22Rv1 (cell line): ENCODE measurements around the gene ELOVL1.

ENCODE experiments used
- H3K27ac ChIP-seq: fragments of 450-650 bp; 2 replicates; pipeline ENCODE4 v1.5.1; 2017
- CTCF ChIP-seq: fragments of 450-650 bp; IDR thresholded peaks from 2 replicates; pipeline ENCODE4 v1.5.1; 2017; ENCODE audit warnings: mild to moderate bottlenecking
- ZFX ChIP-seq: fragments of 450-650 bp; IDR thresholded peaks from 2 replicates; pipeline ENCODE4 v1.6.1; 2017; ENCODE audit warnings: antibody characterized with exemption, borderline replicate concordance

The ELOVL1 gene

DNA sequence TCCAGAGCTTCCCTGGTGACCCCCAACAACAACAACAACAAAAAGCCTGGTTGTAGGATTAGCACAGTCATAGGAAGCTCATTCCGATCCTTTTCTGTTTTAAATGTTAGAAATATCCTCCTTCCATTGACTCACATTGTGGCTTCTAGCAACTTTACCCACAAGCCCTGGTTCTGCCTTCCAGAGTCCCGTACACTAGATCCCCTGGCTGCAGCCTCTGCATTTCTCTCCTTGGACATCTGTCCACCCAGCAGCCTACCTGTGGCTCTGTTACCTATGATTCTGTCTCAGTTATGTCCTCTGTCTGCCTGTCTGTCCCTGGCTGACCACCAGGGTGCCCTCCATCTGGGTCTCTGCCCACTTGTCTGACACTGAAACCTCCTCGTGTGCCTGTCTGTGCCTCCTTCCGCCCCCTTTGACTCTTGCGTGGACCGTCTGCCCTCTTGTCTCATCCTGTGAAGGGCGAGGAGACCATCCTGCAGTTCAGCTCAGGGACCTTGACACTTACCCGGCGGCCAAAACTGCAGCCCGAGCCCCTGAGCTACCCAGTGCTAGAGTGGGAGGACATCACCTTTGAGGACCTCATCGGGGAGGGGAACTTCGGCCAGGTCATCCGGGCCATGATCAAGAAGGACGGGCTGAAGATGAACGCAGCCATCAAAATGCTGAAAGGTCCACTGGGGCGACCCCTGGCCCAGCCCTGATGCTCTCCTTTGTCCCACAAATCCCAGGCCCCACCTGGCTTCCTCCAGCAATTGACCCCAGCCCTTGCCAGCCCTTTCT, 50.9 kb downstream of the ELOVL1 start:
- TF ChIP-seq CTCF (no peak), ZFX (no peak)
- H3K27ac ChIP-seq = no peak overlapping the region

GRCh38 chr1:43315963-43316737, 51.7 kb downstream of the ELOVL1 start:
- TF ChIP-seq CTCF = no peak
- no peak for TF ChIP-seq ZFX
- no peak overlapping the region for H3K27ac ChIP-seq

GRCh38 chr1:43315481-43315880, 52.3 kb downstream of the ELOVL1 start:
- TF ChIP-seq ZFX (no peak), CTCF (no peak)

DNA sequence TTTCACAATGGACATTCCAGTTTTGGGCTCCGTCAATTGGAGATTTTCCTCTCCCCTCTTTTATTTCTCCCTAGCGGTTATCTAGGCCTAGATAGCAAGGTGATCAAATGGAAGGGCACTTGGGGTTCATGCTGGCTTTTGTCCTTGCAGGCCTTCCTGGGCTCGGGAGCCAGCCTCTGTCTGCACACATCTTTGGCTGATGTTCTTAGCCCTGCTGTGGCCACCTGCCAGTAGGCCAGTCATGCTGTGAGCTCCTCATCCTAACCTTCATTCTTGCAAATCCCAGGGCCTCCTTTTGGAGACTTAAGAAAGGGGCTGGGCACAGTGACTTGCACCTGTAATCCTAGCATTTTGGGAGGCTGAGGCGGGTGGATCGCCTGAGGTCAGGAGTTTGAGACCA, 53.6 kb downstream of the ELOVL1 start:
- TF ChIP-seq ZFX (no peak), CTCF (no peak)
- no peak overlapping the region for H3K27ac ChIP-seq

More at GRCh38 chr1:43315481-43315880, 52.3 kb downstream of the ELOVL1 start:
- H3K27ac ChIP-seq = no peak overlapping the region

- TF ChIP-seq ZFX = no peak
- TF ChIP-seq CTCF = no peak
- H3K27ac ChIP-seq = no peak overlapping the region
Measured at GRCh38 chr1:43313771-43314170, 54.0 kb downstream of the ELOVL1 start.
